NT2/D1 (cell line): ENCODE data around the gene FBXO42.

Source experiments
- YY1 ChIP-seq: IDR thresholded peaks from 2 replicates; pipeline ENCODE4 v1.6.1; 2011; ENCODE audit not compliant: insufficient read length, insufficient read depth
- ZNF274 ChIP-seq: IDR thresholded peaks from 2 replicates; pipeline ENCODE4 v1.6.1; 2011; ENCODE audit warnings: mild to moderate bottlenecking, low read depth, low read length

DNA sequence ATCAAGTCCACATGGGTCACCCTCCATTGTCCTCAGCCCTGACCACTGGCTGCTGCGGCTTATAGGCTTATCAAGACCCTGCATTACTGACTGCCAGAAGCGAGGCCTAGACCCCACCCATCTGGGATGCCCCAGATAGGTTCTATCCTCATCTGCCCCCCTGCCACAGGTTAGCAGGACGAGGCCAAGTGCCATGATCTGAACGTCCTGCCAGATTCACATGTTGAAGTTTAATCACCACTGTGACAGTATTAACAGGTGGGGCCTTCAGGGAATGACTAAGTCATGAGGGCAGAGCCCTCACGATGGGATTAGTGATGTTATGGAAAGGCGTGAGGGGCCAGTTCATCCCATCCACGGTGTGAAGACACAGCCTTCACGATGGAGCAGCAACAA, 109.1 kb downstream of the FBXO42 start:
- TF ChIP-seq YY1, result no peak
- TF ChIP-seq ZNF274, result no peak
